Type B pancreatic cell (in vitro differentiated cells): ENCODE measurements around the gene DPF3. TPM values are rescaled to one million over a fixed set of nuclear protein-coding genes. Genes with fewer than 3 reads are reported as not detected.
A peak's percentile ranks its signal among the peaks of the same experiment; 100 is the strongest.

Source experiments
- DNase-seq: peaks from one replicate; pipeline ENCODE4 v3.0.0; 2021; ENCODE audit warnings: mixed read lengths; ENCODE audit not compliant: unreplicated experiment; ENCODE audit errors: extremely low spot score
- H3K27ac Mint-ChIP-seq: 2 replicates; pipeline ENCODE4 v1.8.0; 2021; ENCODE audit warnings: mild to moderate bottlenecking, mixed read lengths
- H3K27me3 Mint-ChIP-seq: 2 replicates; pipeline ENCODE4 v1.8.0; 2021; ENCODE audit warnings: mixed read lengths
- H3K36me3 Mint-ChIP-seq: 2 replicates; pipeline ENCODE4 v1.8.0; 2021; ENCODE audit warnings: mixed read lengths
- H3K4me1 Mint-ChIP-seq: one replicate; pipeline ENCODE4 v1.8.0; 2021; ENCODE audit warnings: mixed read lengths; ENCODE audit not compliant: unreplicated experiment
- H3K4me3 Mint-ChIP-seq: 2 replicates; pipeline ENCODE4 v1.8.0; 2021; ENCODE audit warnings: mild to moderate bottlenecking, mixed read lengths
- H3K9me3 Mint-ChIP-seq: 2 replicates; pipeline ENCODE4 v1.8.0; 2021; ENCODE audit warnings: mixed read lengths
- CTCF ChIP-seq: fragments of 200-600 bp; sonication (generic); conservative IDR thresholded peaks from 2 replicates; pipeline ENCODE4 v1.5.0; 2021; ENCODE audit warnings: antibody characterized with exemption, mild to moderate bottlenecking
- total RNA-seq: library from RNA; stranded (reverse); gene quantifications from 2 replicates; pipeline ENCODE4 v1.2.1, GENCODE V29; 2021; ENCODE audit warnings: low replicate concordance

Gene DPF3
- total RNA-seq, 1 donor from 2014 or later: 4.5 TPM

GRCh38 chr14:72780751-72781150, 113.2 kb downstream of the DPF3 start:
- peaks cover 23% of the 10 kb centered on the region for H3K4me1 Mint-ChIP-seq
- DNase-seq: peak; percentile 15
- H3K9me3 Mint-ChIP-seq: no peaks in the 10 kb centered on the region
- H3K4me3 Mint-ChIP-seq: no peak overlapping the region
- no peak overlapping the region for H3K27ac Mint-ChIP-seq
- TF ChIP-seq CTCF: no peak
- peaks cover 5% of the 10 kb centered on the region for H3K36me3 Mint-ChIP-seq
- no peaks in the 10 kb centered on the region for H3K27me3 Mint-ChIP-seq

- DNase-seq: peak; percentile 22
- no peak for TF ChIP-seq CTCF
- no peaks in the 10 kb centered on the region for H3K9me3 Mint-ChIP-seq
- no peak overlapping the region for H3K27ac Mint-ChIP-seq
- H3K27me3 Mint-ChIP-seq: no peaks in the 10 kb centered on the region
- peaks cover 5% of the 10 kb centered on the region for H3K36me3 Mint-ChIP-seq
- H3K4me1 Mint-ChIP-seq: peaks cover 23% of the 10 kb centered on the region
- no peak overlapping the region for H3K4me3 Mint-ChIP-seq
These were observed 114.2 kb downstream of the DPF3 start for GRCh38 chr14:72779679-72780078.

- H3K9me3 Mint-ChIP-seq: no peaks in the 10 kb centered on the region
- peaks cover 23% of the 10 kb centered on the region for H3K4me1 Mint-ChIP-seq
- no peak overlapping the region for H3K4me3 Mint-ChIP-seq
- peak; percentile 7 for DNase-seq
- no peak overlapping the region for H3K27ac Mint-ChIP-seq
- no peaks in the 10 kb centered on the region for H3K36me3 Mint-ChIP-seq
- no peaks in the 10 kb centered on the region for H3K27me3 Mint-ChIP-seq
- no peak for TF ChIP-seq CTCF
These were observed 116.3 kb downstream of the DPF3 start for GRCh38 chr14:72777636-72778035.

GRCh38 chr14:72776701-72777261, 117.1 kb downstream of the DPF3 start:
- Mint-ChIP-seq H3K4me3 (peak overlapping the region; percentile 80), H3K27me3 (no peaks in the 10 kb centered on the region), H3K27ac (peak overlapping the region; percentile 84), H3K4me1 (peaks cover 20% of the 10 kb centered on the region), H3K9me3 (no peaks in the 10 kb centered on the region), H3K36me3 (no peaks in the 10 kb centered on the region)
- no peak for TF ChIP-seq CTCF
- DNase-seq: peak; percentile 37

DNA sequence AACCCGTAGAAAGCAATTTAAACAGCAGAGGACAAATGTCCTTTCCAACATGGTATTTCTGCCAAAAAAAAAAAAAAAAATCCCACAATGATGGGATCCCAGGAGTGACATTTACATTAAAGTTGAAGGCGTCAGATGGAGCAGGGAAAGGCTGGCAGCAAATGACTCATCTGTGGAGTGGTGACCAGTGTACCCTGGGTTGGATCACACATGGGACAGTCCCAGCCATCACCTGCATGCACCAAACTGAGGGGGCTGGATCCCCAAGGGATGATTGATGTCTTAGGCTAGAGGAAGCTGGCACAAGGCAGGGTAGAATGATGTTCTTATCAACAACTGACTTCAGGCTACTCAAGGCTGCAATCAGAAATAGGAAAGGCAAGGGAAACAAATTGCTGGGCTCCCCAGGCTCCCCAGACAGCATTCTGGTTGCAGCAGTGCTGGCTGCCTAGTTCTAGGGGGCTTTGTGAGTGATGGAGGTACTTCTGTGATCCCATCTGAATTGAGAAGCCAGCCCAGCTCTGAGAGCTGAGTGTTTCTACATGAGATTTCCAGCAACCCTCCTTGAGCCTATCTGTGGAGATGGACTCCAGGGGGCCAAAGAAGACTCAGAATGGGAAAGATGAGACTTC, 117.9 kb downstream of the DPF3 start:
- peak overlapping the region; percentile 84 for H3K27ac Mint-ChIP-seq
- H3K36me3 Mint-ChIP-seq: no peaks in the 10 kb centered on the region
- peaks cover 15% of the 10 kb centered on the region for H3K4me1 Mint-ChIP-seq
- no peaks in the 10 kb centered on the region for H3K9me3 Mint-ChIP-seq
- no peaks in the 10 kb centered on the region for H3K27me3 Mint-ChIP-seq
- peak; percentile 29 for DNase-seq
- no peak for TF ChIP-seq CTCF
- peak overlapping the region; percentile 80 for H3K4me3 Mint-ChIP-seq
